Fibroblast of peridontal ligament (primary cell): Measurements from ENCODE around the gene ADPGK.

Experiments
- DNase-seq: peaks from one replicate; pipeline ENCODE4 v3.0.0-alpha.2; 2010; ENCODE audit errors: extremely low read depth

Gene ADPGK

GRCh38 chr15:72790302-72790910 lies 6.8 kb upstream of the ADPGK start:
- DNase-seq, result peak; percentile 81

GRCh38 chr15:72787526-72787925 lies 4.0 kb upstream of the ADPGK start:
- DNase-seq, result no peak

GRCh38 chr15:72786676-72787345 lies 3.3 kb upstream of the ADPGK start:
- DNase-seq, result no peak

- DNase-seq, result no peak
These were observed 2.7 kb upstream of the ADPGK start for GRCh38 chr15:72786242-72786641.

- DNase-seq, result peak; percentile 59
These were observed 2.3 kb upstream of the ADPGK start for GRCh38 chr15:72785841-72786240.

GRCh38 chr15:72785432-72785831 lies 1.9 kb upstream of the ADPGK start:
- peak; percentile 81 for DNase-seq

GRCh38 chr15:72784456-72784876 lies 908 bp upstream of the ADPGK start:
- DNase-seq, result no peak

- peak; percentile 51 for DNase-seq
These were observed 436 bp downstream of the ADPGK start for GRCh38 chr15:72783004-72783639.

- DNase-seq, result peak; percentile 33
These were observed 1.1 kb downstream of the ADPGK start for GRCh38 chr15:72782274-72783003.

- DNase-seq, result no peak
These were observed 1.9 kb downstream of the ADPGK start for GRCh38 chr15:72781631-72782030.

- DNase-seq, result no peak
These were observed 4.8 kb downstream of the ADPGK start for GRCh38 chr15:72778796-72779195.

- DNase-seq, result no peak
These were observed 8.7 kb downstream of the ADPGK start for GRCh38 chr15:72774696-72775383.

GRCh38 chr15:72771329-72771725 lies 12.2 kb downstream of the ADPGK start:
- DNase-seq, result no peak

GRCh38 chr15:72770673-72771328 lies 12.8 kb downstream of the ADPGK start:
- no peak for DNase-seq

- no peak for DNase-seq
These were observed 16.8 kb downstream of the ADPGK start for GRCh38 chr15:72766780-72767179.

- no peak for DNase-seq
These were observed 17.5 kb downstream of the ADPGK start for GRCh38 chr15:72766025-72766424.

- DNase-seq, result no peak
These were observed 18.9 kb downstream of the ADPGK start for GRCh38 chr15:72764656-72765055.

GRCh38 chr15:72760590-72761260 lies 22.8 kb downstream of the ADPGK start:
- no peak for DNase-seq

GRCh38 chr15:72758182-72758581 lies 25.4 kb downstream of the ADPGK start:
- peak; percentile 99 for DNase-seq

- no peak for DNase-seq
These were observed 29.5 kb downstream of the ADPGK start for GRCh38 chr15:72754096-72754495.
